Breast epithelium (tissue), 3 donors: Measurements from ENCODE around the gene CHKA.

Experiments used
- CTCF ChIP-seq, 3 donors: fragments of 450-650 bp; IDR thresholded peaks; one replicate each; pipeline ENCODE4 v1.5.1; 2016 to 2017; ENCODE audit warnings: antibody characterized with exemption in 3 of 3, mild to moderate bottlenecking in 3 of 3, moderate library complexity in 3 of 3
- POLR2A ChIP-seq: fragments of 450-650 bp; IDR thresholded peaks from one replicate; pipeline ENCODE4 v1.6.1; 2016; ENCODE audit warnings: antibody characterized with exemption, mild to moderate bottlenecking, moderate library complexity
- POLR2AphosphoS5 ChIP-seq, 3 donors: sonication (generic); formaldehyde crosslinking; IDR thresholded peaks; one replicate each; pipeline ENCODE4 v1.6.1; 2017; ENCODE audit warnings: antibody characterized with exemption in 3 of 3

- TF ChIP-seq CTCF (IDR thresholded peaks at IDR 0.05) (no peak), POLR2A (no peak), POLR2AphosphoS5 (IDR thresholded peaks at IDR 0.05) (no peak)
These were observed 101.7 kb downstream of the CHKA start for GRCh38 chr11:68019486-68019885.
